Activated T-helper 2 cell treated with anti-CD3 and anti-CD28 coated beads, Interferon-gamma antibody, Interleukin-2, Interleukin-4, amounts not matched to agents 10 μg/mL and 5 μg/mL and 100 μg/mL, durations not matched to agents 14 hours and 24 hours and 36 hours (primary cell): ENCODE data around the gene HNRNPC. TPM values are rescaled to one million over a fixed set of nuclear protein-coding genes. Genes with fewer than 3 reads are reported as not detected.
A peak's percentile ranks its signal among the peaks of the same experiment; 100 is the strongest.
"Not testable (repeated sequence)": the region's sequence is repeated elsewhere in the genome, so short reads cannot be mapped to it uniquely, and the experiment has no call there.

ENCODE experiments used
- DNase-seq: peaks from one replicate; pipeline ENCODE4 v3.0.0; 2021; ENCODE audit warnings: low spot score
- H3K27ac Mint-ChIP-seq: one replicate; pipeline ENCODE4 v1.8.0; 2021; ENCODE audit warnings: mixed read lengths
- H3K27me3 Mint-ChIP-seq: one replicate; pipeline ENCODE4 v1.8.0; 2021; ENCODE audit warnings: low read depth, mixed read lengths
- H3K36me3 Mint-ChIP-seq: one replicate; pipeline ENCODE4 v1.8.0; 2021; ENCODE audit warnings: low read depth, mixed read lengths
- H3K4me1 Mint-ChIP-seq: one replicate; pipeline ENCODE4 v1.8.0; 2021; ENCODE audit warnings: low read depth, mixed read lengths
- H3K4me3 Mint-ChIP-seq: one replicate; pipeline ENCODE4 v1.8.0; 2021; ENCODE audit warnings: low read depth, mild to moderate bottlenecking, moderate library complexity, mixed read lengths
- H3K9me3 Mint-ChIP-seq: one replicate; pipeline ENCODE4 v1.8.0; 2021; ENCODE audit warnings: mixed read lengths
- intact Hi-C: fragments of 100-400 bp; cut with micrococcal nuclease; formaldehyde crosslinking; loops from one replicate; pipeline ENCODE4 v1.15.1; 2023
- total RNA-seq: library from RNA; stranded (reverse); gene quantifications from 2 replicates; pipeline ENCODE4 v1.2.3, GENCODE V29; 2022

HNRNPC gene
- total RNA-seq, 1 donor from 2014 or later, result 976 TPM

GRCh38 chr14:21233457-21234076 lies 35.7 kb downstream of the HNRNPC start:
- no peak overlapping the region for H3K4me3 Mint-ChIP-seq
- intact Hi-C loops, result no loop called here
- H3K4me1 Mint-ChIP-seq, result peaks cover 74% of the 10 kb centered on the region
- H3K36me3 Mint-ChIP-seq, result peaks cover 88% of the 10 kb centered on the region
- no peaks in the 10 kb centered on the region for H3K9me3 Mint-ChIP-seq
- no peaks in the 10 kb centered on the region for H3K27me3 Mint-ChIP-seq
- peak overlapping the region; percentile 14 for H3K27ac Mint-ChIP-seq
- DNase-seq, result no peak

GRCh38 chr14:21231020-21231652 lies 38.1 kb downstream of the HNRNPC start:
- peak; percentile 12 for DNase-seq
- Mint-ChIP-seq H3K27me3 (no peaks in the 10 kb centered on the region), H3K4me3 (peak overlapping the region; percentile 54), H3K27ac (peak overlapping the region; percentile 96), H3K36me3 (peaks cover 89% of the 10 kb centered on the region), H3K9me3 (no peaks in the 10 kb centered on the region), H3K4me1 (peaks cover 74% of the 10 kb centered on the region)
- intact Hi-C loops, result loop anchor here (2.0 kb wide), 1 partner anchor 16 kb away; no protein-coding TSS in a partner anchor

DNA sequence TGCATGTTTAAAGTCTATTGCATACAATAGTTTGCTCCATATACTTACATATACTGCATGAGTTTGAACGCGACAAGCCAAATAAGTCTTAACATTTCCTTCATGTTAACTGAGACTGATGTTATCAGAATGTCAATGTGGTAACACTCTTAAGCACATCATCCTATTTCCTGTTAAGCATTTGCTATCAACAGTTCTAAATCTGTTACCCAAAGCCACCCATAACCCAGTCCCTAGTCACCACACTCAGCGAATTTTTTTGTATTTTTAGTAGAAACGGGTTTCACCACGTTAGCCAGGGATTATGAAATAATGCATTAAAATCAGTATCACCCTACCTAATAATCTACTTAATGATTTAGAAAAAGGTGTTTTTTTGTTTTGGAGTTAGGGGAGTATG lies 39.4 kb downstream of the HNRNPC start:
- H3K27me3 Mint-ChIP-seq, result no peaks in the 10 kb centered on the region
- no peaks in the 10 kb centered on the region for H3K9me3 Mint-ChIP-seq
- H3K27ac Mint-ChIP-seq, result peak overlapping the region; percentile 96
- peak overlapping the region; percentile 69 for H3K4me3 Mint-ChIP-seq
- no peak for DNase-seq
- peaks cover 86% of the 10 kb centered on the region for H3K36me3 Mint-ChIP-seq
- H3K4me1 Mint-ChIP-seq, result peaks cover 66% of the 10 kb centered on the region
- intact Hi-C loops, result loop anchor here (1.0 to 2.0 kb wide), 3 partner anchors 15 to 155 kb away; partner anchors contain the start of gene SUPT16H

- intact Hi-C loops, result loop anchor here (2.0 kb wide), 1 partner anchor 157 kb away; the partner anchor contains the start of gene SUPT16H
- peaks cover 88% of the 10 kb centered on the region for H3K36me3 Mint-ChIP-seq
- H3K27ac Mint-ChIP-seq, result peak overlapping the region; percentile 38
- no peak overlapping the region for H3K4me3 Mint-ChIP-seq
- H3K9me3 Mint-ChIP-seq, result no peaks in the 10 kb centered on the region
- peaks cover 57% of the 10 kb centered on the region for H3K4me1 Mint-ChIP-seq
- H3K27me3 Mint-ChIP-seq, result no peaks in the 10 kb centered on the region
- no peak for DNase-seq
Observed at GRCh38 chr14:21227981-21228380, 41.3 kb downstream of the HNRNPC start.

- no peak for DNase-seq
- Mint-ChIP-seq H3K27ac (peak overlapping the region; percentile 77), H3K27me3 (no peaks in the 10 kb centered on the region), H3K4me3 (no peak overlapping the region), H3K9me3 (no peaks in the 10 kb centered on the region), H3K36me3 (peaks cover 85% of the 10 kb centered on the region), H3K4me1 (peaks cover 56% of the 10 kb centered on the region)
- intact Hi-C loops, result no loop called here
Observed at GRCh38 chr14:21227150-21227549, 42.1 kb downstream of the HNRNPC start.

GRCh38 chr14:21226467-21226866 lies 42.8 kb downstream of the HNRNPC start:
- intact Hi-C loops, result no loop called here
- H3K4me1 Mint-ChIP-seq, result peaks cover 56% of the 10 kb centered on the region
- no peak overlapping the region for H3K4me3 Mint-ChIP-seq
- H3K36me3 Mint-ChIP-seq, result peaks cover 85% of the 10 kb centered on the region
- H3K27me3 Mint-ChIP-seq, result no peaks in the 10 kb centered on the region
- no peaks in the 10 kb centered on the region for H3K9me3 Mint-ChIP-seq
- DNase-seq, result no peak
- no peak overlapping the region for H3K27ac Mint-ChIP-seq

- peaks cover 84% of the 10 kb centered on the region for H3K36me3 Mint-ChIP-seq
- intact Hi-C loops, DNase-seq, H3K4me3 Mint-ChIP-seq, H3K27ac Mint-ChIP-seq, H3K27me3 Mint-ChIP-seq, H3K9me3 Mint-ChIP-seq: not testable (repeated sequence)
- H3K4me1 Mint-ChIP-seq, result peaks cover 51% of the 10 kb centered on the region
Observed at GRCh38 chr14:21225164-21225563, 44.1 kb downstream of the HNRNPC start.

GRCh38 chr14:21220874-21221477 lies 48.3 kb downstream of the HNRNPC start:
- no peaks in the 10 kb centered on the region for H3K9me3 Mint-ChIP-seq
- H3K4me3 Mint-ChIP-seq, result peak overlapping the region; percentile 32
- H3K27ac Mint-ChIP-seq, result peak overlapping the region; percentile 86
- DNase-seq, result no peak
- intact Hi-C loops, result no loop called here
- peaks cover 86% of the 10 kb centered on the region for H3K36me3 Mint-ChIP-seq
- H3K4me1 Mint-ChIP-seq, result peaks cover 42% of the 10 kb centered on the region
- H3K27me3 Mint-ChIP-seq, result no peaks in the 10 kb centered on the region

- Mint-ChIP-seq H3K9me3 (no peaks in the 10 kb centered on the region), H3K4me3 (peak overlapping the region; percentile 13), H3K27me3 (no peaks in the 10 kb centered on the region), H3K27ac (peak overlapping the region; percentile 53), H3K4me1 (peaks cover 52% of the 10 kb centered on the region), H3K36me3 (peaks cover 89% of the 10 kb centered on the region)
- intact Hi-C loops, result no loop called here
- no peak for DNase-seq
Observed at GRCh38 chr14:21219561-21220111, 49.6 kb downstream of the HNRNPC start.

GRCh38 chr14:21219120-21219519 lies 50.1 kb downstream of the HNRNPC start:
- Mint-ChIP-seq H3K4me1 (peaks cover 51% of the 10 kb centered on the region), H3K9me3 (no peaks in the 10 kb centered on the region), H3K4me3 (no peak overlapping the region), H3K27ac (peak overlapping the region; percentile 53), H3K36me3 (peaks cover 89% of the 10 kb centered on the region), H3K27me3 (no peaks in the 10 kb centered on the region)
- intact Hi-C loops, result no loop called here
- DNase-seq, result no peak

GRCh38 chr14:21215879-21216251 lies 53.4 kb downstream of the HNRNPC start:
- no peak for DNase-seq
- Mint-ChIP-seq H3K4me1 (peaks cover 44% of the 10 kb centered on the region), H3K27me3 (no peaks in the 10 kb centered on the region), H3K4me3 (peak overlapping the region; percentile 51), H3K27ac (peak overlapping the region; percentile 80), H3K9me3 (no peaks in the 10 kb centered on the region), H3K36me3 (peaks cover 91% of the 10 kb centered on the region)
- intact Hi-C loops, result loop anchor here (1.0 to 2.0 kb wide), 2 partner anchors 15 to 48 kb away; no protein-coding TSS in a partner anchor

DNA sequence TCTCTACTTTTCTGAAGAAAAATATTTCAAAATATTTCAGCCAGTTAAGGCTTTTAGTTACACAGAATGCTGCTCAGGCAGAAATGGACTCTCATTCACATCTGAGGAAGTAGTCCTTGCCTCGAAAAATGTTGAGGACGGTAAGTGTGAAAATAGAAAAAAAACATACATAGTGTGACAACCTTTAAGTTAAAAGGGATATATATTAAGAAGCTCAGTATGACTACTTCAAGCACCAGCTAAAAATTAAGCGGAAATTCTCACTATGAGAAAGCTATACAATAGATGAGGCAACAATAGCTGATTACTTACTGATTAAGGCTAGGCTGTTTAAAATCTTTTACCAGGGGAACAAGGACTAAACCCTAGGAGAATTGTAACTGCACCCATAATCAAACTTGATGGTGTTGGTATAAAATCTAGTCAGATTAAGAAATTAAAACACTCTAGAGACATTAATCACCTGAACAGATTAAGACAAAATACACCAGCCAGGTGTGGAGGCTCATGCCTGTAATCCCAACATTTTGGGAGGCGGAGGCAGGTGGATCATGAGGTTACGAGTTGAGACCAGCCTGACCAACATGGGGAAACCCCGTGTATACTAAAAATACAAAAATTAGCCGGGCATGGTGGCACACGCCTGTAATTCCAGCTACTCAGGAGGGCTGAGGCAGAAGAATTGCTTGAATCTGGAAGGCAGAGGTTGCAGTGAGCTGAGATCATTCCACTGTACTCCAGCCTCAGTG lies 53.9 kb downstream of the HNRNPC start:
- no peaks in the 10 kb centered on the region for H3K9me3 Mint-ChIP-seq
- no peaks in the 10 kb centered on the region for H3K27me3 Mint-ChIP-seq
- H3K27ac Mint-ChIP-seq, result peak overlapping the region; percentile 78
- DNase-seq, result no peak
- H3K4me3 Mint-ChIP-seq, result peak overlapping the region; percentile 51
- H3K4me1 Mint-ChIP-seq, result peaks cover 43% of the 10 kb centered on the region
- intact Hi-C loops, result loop anchor here (1.0 to 2.0 kb wide), 2 partner anchors 15 to 49 kb away; no protein-coding TSS in a partner anchor
- H3K36me3 Mint-ChIP-seq, result peaks cover 90% of the 10 kb centered on the region
